ENCODE measurements around the gene ACBD4.
A peak's percentile ranks its signal among the peaks of the same experiment; 100 is the strongest.

Gene ACBD4

GRCh38 chr17:45155483-45155882 lies 20.0 kb downstream of the ACBD4 start:
- DNase-seq (ENCODE audit: low read depth in 2 of 2), result no peak

- DNase-seq (ENCODE audit: low read depth in 2 of 2), result no peak
Measured at GRCh38 chr17:45156242-45156641, 20.8 kb downstream of the ACBD4 start.

- DNase-seq (ENCODE audit: low read depth in 2 of 2), result peak in 1 of 2 donors; percentile 33
Measured at GRCh38 chr17:45160447-45161287, 25.2 kb downstream of the ACBD4 start.

GRCh38 chr17:45161288-45162024 lies 26.0 kb downstream of the ACBD4 start, which contains the start of gene HEXIM2:
Gene HEXIM2, plus strand, starts transcription at chr17:45161875. Its CDS starts 919 bp downstream, at chr17:45162794.
- DNase-seq (ENCODE audit: low read depth in 2 of 2), result peak; percentile 96 to 98

GRCh38 chr17:45162025-45162687 lies 26.7 kb downstream of the ACBD4 start:
- DNase-seq (ENCODE audit: low read depth in 2 of 2), result no peak

- DNase-seq (ENCODE audit: low read depth in 2 of 2), result no peak
Measured at GRCh38 chr17:45164734-45165269, 29.3 kb downstream of the ACBD4 start.

- no peak for DNase-seq (ENCODE audit: low read depth in 2 of 2)
Measured at GRCh38 chr17:45168991-45169752, 33.7 kb downstream of the ACBD4 start.

- DNase-seq (ENCODE audit: low read depth in 2 of 2), result no peak
Measured at GRCh38 chr17:45170280-45170930, 34.9 kb downstream of the ACBD4 start.

GRCh38 chr17:45170931-45171337 lies 35.4 kb downstream of the ACBD4 start:
- DNase-seq (ENCODE audit: low read depth in 2 of 2), result no peak

- no peak for DNase-seq (ENCODE audit: low read depth in 2 of 2)
Measured at GRCh38 chr17:45171338-45172231, 36.1 kb downstream of the ACBD4 start.

- no peak for DNase-seq (ENCODE audit: low read depth in 2 of 2)
Measured at GRCh38 chr17:45172232-45172540, 36.7 kb downstream of the ACBD4 start.

GRCh38 chr17:45172541-45173286 lies 37.2 kb downstream of the ACBD4 start:
- peak; percentile 40 to 42 for DNase-seq (ENCODE audit: low read depth in 2 of 2)

- no peak for DNase-seq (ENCODE audit: low read depth in 2 of 2)
Measured at GRCh38 chr17:45175759-45176115, 40.2 kb downstream of the ACBD4 start.

- DNase-seq (ENCODE audit: low read depth in 2 of 2), result no peak
Measured at GRCh38 chr17:45177563-45177962, 42.1 kb downstream of the ACBD4 start.

- no peak for DNase-seq (ENCODE audit: low read depth in 2 of 2)
Measured at GRCh38 chr17:45184144-45184543, 48.7 kb downstream of the ACBD4 start.

- no peak for DNase-seq (ENCODE audit: low read depth in 2 of 2)
Measured at GRCh38 chr17:45186801-45187354, 51.4 kb downstream of the ACBD4 start.

GRCh38 chr17:45189009-45189408 lies 53.5 kb downstream of the ACBD4 start:
- DNase-seq (ENCODE audit: low read depth in 2 of 2), result no peak

GRCh38 chr17:45190503-45191255 lies 55.2 kb downstream of the ACBD4 start:
- DNase-seq (ENCODE audit: low read depth in 2 of 2), result no peak
